WTC11 (cell line): ENCODE measurements around the gene KCNK7. TPM values are rescaled to one million over a fixed set of nuclear protein-coding genes. Genes with fewer than 3 reads are reported as not detected.

ENCODE experiments used
- ATAC-seq: fragments of 200-7000 bp; cut with Tn5 transposase; 2 replicates; pipeline ENCODE4 v1.10.0; 2021; ENCODE audit warnings: mild to moderate bottlenecking, moderate library complexity
- CTCF ChIA-PET: fragments of 300-600 bp; sonication (Branson Sonifier 250); formaldehyde crosslinking; loops from one replicate; lab custom pipeline; 2021; ENCODE audit warnings: antibody characterized with exemption; lab: Charles Lee
- POLR2A ChIA-PET: fragments of 350-600 bp; sonication (Branson Sonifier 250); formaldehyde crosslinking; loops from one replicate; lab custom pipeline; 2021; ENCODE audit warnings: antibody characterized with exemption; lab: Charles Lee
- DNase-seq: peaks from one replicate; pipeline ENCODE4 v3.0.0; 2021; ENCODE audit warnings: low spot score
- H3K27ac Mint-ChIP-seq: 2 replicates; pipeline ENCODE4 v1.8.0; 2021; ENCODE audit warnings: mixed read lengths
- H3K27me3 Mint-ChIP-seq: 2 replicates; pipeline ENCODE4 v1.8.0; 2021; ENCODE audit warnings: low read depth, mild to moderate bottlenecking, moderate library complexity, mixed read lengths
- H3K36me3 Mint-ChIP-seq: 2 replicates; pipeline ENCODE4 v1.8.0; 2021; ENCODE audit warnings: mixed read lengths
- H3K4me1 Mint-ChIP-seq: 2 replicates; pipeline ENCODE4 v1.8.0; 2022; ENCODE audit warnings: mixed read lengths
- H3K4me3 Mint-ChIP-seq: 2 replicates; pipeline ENCODE4 v1.8.0; 2021; ENCODE audit warnings: mild to moderate bottlenecking, moderate library complexity, mixed read lengths
- H3K9me3 Mint-ChIP-seq: 2 replicates; pipeline ENCODE4 v1.8.0; 2021; ENCODE audit warnings: mixed read lengths
- ATF3 ChIP-seq: sonication (generic); formaldehyde crosslinking; conservative IDR thresholded peaks from 2 replicates; pipeline ENCODE4 v1.8.1; 2022; ENCODE audit warnings: mild to moderate bottlenecking, missing genetic modification reagents
- CDX4 ChIP-seq: fragments of 250-450 bp; sonication (Bioruptor Pico); IDR thresholded peaks from 2 replicates; pipeline ENCODE4 v1.9.0; 2021; ENCODE audit warnings: moderate library complexity, mild to moderate bottlenecking, inconsistent platforms, borderline replicate concordance
- CREB1 ChIP-seq: sonication (generic); formaldehyde crosslinking; IDR thresholded peaks from 2 replicates; pipeline ENCODE4 v1.8.0; 2023; ENCODE audit warnings: mild to moderate bottlenecking, missing genetic modification reagents
- CTCF ChIP-seq: fragments of 200-600 bp; IDR thresholded peaks from 2 replicates; pipeline ENCODE4 v1.8.0; 2022; ENCODE audit warnings: antibody characterized with exemption
- ELF4 ChIP-seq: sonication (generic); formaldehyde crosslinking; IDR thresholded peaks from 2 replicates; pipeline ENCODE4 v1.8.1; 2022; ENCODE audit warnings: low read depth, mild to moderate bottlenecking, moderate library complexity, missing genetic modification reagents
- EMX1 ChIP-seq: fragments of 250-450 bp; sonication (Bioruptor Pico); IDR thresholded peaks from 2 replicates; pipeline ENCODE4 v1.8.0; 2021; ENCODE audit warnings: mild to moderate bottlenecking
- ERG ChIP-seq: fragments of 250-450 bp; sonication (Bioruptor Pico); IDR thresholded peaks from 2 replicates; pipeline ENCODE4 v1.8.0; 2021; ENCODE audit warnings: mild to moderate bottlenecking
- GRHL2 ChIP-seq: fragments of 250-450 bp; sonication (Bioruptor Pico); IDR thresholded peaks from 2 replicates; pipeline ENCODE4 v1.8.0; 2022; ENCODE audit warnings: mild to moderate bottlenecking, moderate library complexity; ENCODE audit not compliant: insufficient replicate concordance, severe bottlenecking
- NFE2L1 ChIP-seq: sonication (generic); formaldehyde crosslinking; IDR thresholded peaks from 2 replicates; pipeline ENCODE4 v1.8.1; 2023; ENCODE audit warnings: missing genetic modification reagents
- NFYB ChIP-seq: sonication (generic); formaldehyde crosslinking; conservative IDR thresholded peaks from 2 replicates; pipeline ENCODE4 v1.8.0; 2022; ENCODE audit warnings: low read depth, missing genetic modification reagents
- NR3C1 ChIP-seq: sonication (generic); formaldehyde crosslinking; conservative IDR thresholded peaks from 2 replicates; pipeline ENCODE4 v1.8.1; 2023; ENCODE audit warnings: low read depth, mild to moderate bottlenecking, missing genetic modification reagents
- SOX15 ChIP-seq: fragments of 250-450 bp; sonication (Bioruptor Pico); IDR thresholded peaks from 2 replicates; pipeline ENCODE4 v1.9.0; 2021; ENCODE audit warnings: mild to moderate bottlenecking
- ZNF512 ChIP-seq: sonication (generic); formaldehyde crosslinking; IDR thresholded peaks from 2 replicates; pipeline ENCODE4 v1.8.1; 2022; ENCODE audit warnings: missing genetic modification reagents, borderline replicate concordance
- ZNF532 ChIP-seq: fragments of 250-450 bp; sonication (Bioruptor Pico); IDR thresholded peaks from 2 replicates; pipeline ENCODE4 v1.9.0; 2021; ENCODE audit warnings: mild to moderate bottlenecking, borderline replicate concordance
- total RNA-seq: library from RNA; stranded (reverse); gene quantifications from 3 replicates; pipeline ENCODE4 v1.2.3, GENCODE V29; 2021

The KCNK7 gene
- total RNA-seq, 1 experiment from 2014 or later, result 1.4 TPM

GRCh38 chr11:65576867-65577755 lies 18.5 kb downstream of the KCNK7 start:
- Mint-ChIP-seq H3K27ac (no peak overlapping the region), H3K36me3 (no peaks in the 10 kb centered on the region), H3K27me3 (peaks cover 44% of the 10 kb centered on the region), H3K4me3 (peak overlapping the region; percentile 64), H3K9me3 (no peaks in the 10 kb centered on the region), H3K4me1 (peaks cover 24% of the 10 kb centered on the region)
- DNase-seq, result no peak
- CTCF ChIA-PET, result interaction anchor here (0.7 to 4.0 kb wide), 10 partner anchors 10 to 48 kb away, joined by 3 to 55 read pairs (median 6); partner anchors contain the start of gene PCNX3
- ATAC-seq, result no peak
- POLR2A ChIA-PET, result interaction anchor here (0.9 to 1.7 kb wide), 3 partner anchors 16 to 38 kb away, joined by 3 to 6 read pairs (median 3); partner anchors contain the start of gene PCNX3
- TF ChIP-seq ERG (CRISPR knock-in tag) (no peak), NFYB (CRISPR knock-in tag) (no peak), GRHL2 (no peak), CDX4 (no peak), CREB1 (CRISPR knock-in tag) (no peak), ELF4 (CRISPR knock-in tag) (no peak), NR3C1 (no peak), NFE2L1 (CRISPR knock-in tag) (no peak), CTCF (no peak), ATF3 (CRISPR knock-in tag) (no peak), ZNF512 (CRISPR knock-in tag) (no peak), ZNF532 (CRISPR knock-in tag) (no peak), SOX15 (CRISPR knock-in tag) (no peak), EMX1 (CRISPR knock-in tag) (no peak)
